DMS79 (cell line): ENCODE measurements around the gene PSMB3.
"Not testable (repeated sequence)": the region's sequence is repeated elsewhere in the genome, so short reads cannot be mapped to it uniquely, and the experiment has no call there.

Source experiments
- DNase-seq: peaks from one replicate; lab custom pipeline; 2025; lab: John Stamatoyannopoulos, UW

PSMB3 gene

GRCh38 chr17:38749223-38750043 is 3.1 kb upstream of the PSMB3 start:
- peak; percentile 44 for DNase-seq

GRCh38 chr17:38750044-38750311 is 2.6 kb upstream of the PSMB3 start:
- DNase-seq, result no peak

GRCh38 chr17:38750312-38751121 is 2.0 kb upstream of the PSMB3 start:
- peak; percentile 53 for DNase-seq

- DNase-seq, result no peak
Observed at GRCh38 chr17:38751144-38751807, 1.3 kb upstream of the PSMB3 start.

- DNase-seq, result peak; percentile 60
Observed at GRCh38 chr17:38751808-38752307, 683 bp upstream of the PSMB3 start.

- DNase-seq, result no peak
Observed at GRCh38 chr17:38753071-38753506, 548 bp downstream of the PSMB3 start.

GRCh38 chr17:38761612-38762011 is 9.1 kb downstream of the PSMB3 start:
- DNase-seq, result no peak

GRCh38 chr17:38762231-38762630 is 9.7 kb downstream of the PSMB3 start:
- DNase-seq, result no peak

GRCh38 chr17:38766341-38766740 is 13.8 kb downstream of the PSMB3 start:
- no peak for DNase-seq

GRCh38 chr17:38768417-38768816 is 15.9 kb downstream of the PSMB3 start:
- peak; percentile 47 for DNase-seq

- DNase-seq, result no peak
Observed at GRCh38 chr17:38773258-38773657, 20.7 kb downstream of the PSMB3 start.

- DNase-seq, result no peak
Observed at GRCh38 chr17:38777641-38778250, 25.2 kb downstream of the PSMB3 start.

- no peak for DNase-seq
Observed at GRCh38 chr17:38779965-38780752, 27.6 kb downstream of the PSMB3 start.

- no peak for DNase-seq
Observed at GRCh38 chr17:38783227-38783626, 30.7 kb downstream of the PSMB3 start.

- no peak for DNase-seq
Observed at GRCh38 chr17:38786372-38786771, 33.8 kb downstream of the PSMB3 start.

GRCh38 chr17:38787999-38788398 is 35.5 kb downstream of the PSMB3 start:
- not testable (repeated sequence) for DNase-seq

GRCh38 chr17:38789185-38789584 is 36.6 kb downstream of the PSMB3 start:
- no peak for DNase-seq

GRCh38 chr17:38790148-38790707 is 37.7 kb downstream of the PSMB3 start:
- DNase-seq, result not testable (repeated sequence)

GRCh38 chr17:38791162-38791561 is 38.6 kb downstream of the PSMB3 start:
- DNase-seq, result no peak

GRCh38 chr17:38794221-38794620 is 41.7 kb downstream of the PSMB3 start:
- no peak for DNase-seq
